HG03432 (cell line): ENCODE results near the gene FBXO8.

Experiments used
- ATAC-seq: cut with Tn5 transposase; IDR thresholded peaks from one replicate; pipeline ENCODE4 v1.9.1; 2021; ENCODE audit warnings: mild to moderate bottlenecking, moderate library complexity; ENCODE audit not compliant: unreplicated experiment

The FBXO8 gene

GRCh38 chr4:174286870-174287269 is 3.4 kb upstream of the FBXO8 start:
- no peak for ATAC-seq

DNA sequence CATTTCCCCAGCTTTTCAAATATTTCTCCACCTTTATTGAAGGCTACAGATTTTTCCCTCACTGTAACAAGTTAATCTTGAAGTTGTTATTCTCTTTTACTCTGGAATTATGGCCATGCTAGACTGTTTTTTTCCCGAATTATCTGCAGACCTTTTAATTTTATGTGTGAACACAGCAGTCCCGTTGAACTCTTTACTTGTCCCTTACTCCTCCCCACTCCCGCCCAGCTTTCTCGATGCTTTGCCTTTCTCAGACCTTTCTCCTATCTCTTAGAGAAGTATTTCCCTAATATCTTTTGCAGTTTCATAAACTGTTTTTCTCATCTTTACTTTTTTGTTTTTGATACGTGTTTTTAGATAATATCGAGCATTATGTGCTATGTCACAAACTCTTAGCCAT is 1.0 kb upstream of the FBXO8 start:
- no peak for ATAC-seq

GRCh38 chr4:174282836-174283506 is 496 bp downstream of the FBXO8 start:
- peak; percentile 97 for ATAC-seq

GRCh38 chr4:174281901-174282300 is 1.6 kb downstream of the FBXO8 start:
- no peak for ATAC-seq

DNA sequence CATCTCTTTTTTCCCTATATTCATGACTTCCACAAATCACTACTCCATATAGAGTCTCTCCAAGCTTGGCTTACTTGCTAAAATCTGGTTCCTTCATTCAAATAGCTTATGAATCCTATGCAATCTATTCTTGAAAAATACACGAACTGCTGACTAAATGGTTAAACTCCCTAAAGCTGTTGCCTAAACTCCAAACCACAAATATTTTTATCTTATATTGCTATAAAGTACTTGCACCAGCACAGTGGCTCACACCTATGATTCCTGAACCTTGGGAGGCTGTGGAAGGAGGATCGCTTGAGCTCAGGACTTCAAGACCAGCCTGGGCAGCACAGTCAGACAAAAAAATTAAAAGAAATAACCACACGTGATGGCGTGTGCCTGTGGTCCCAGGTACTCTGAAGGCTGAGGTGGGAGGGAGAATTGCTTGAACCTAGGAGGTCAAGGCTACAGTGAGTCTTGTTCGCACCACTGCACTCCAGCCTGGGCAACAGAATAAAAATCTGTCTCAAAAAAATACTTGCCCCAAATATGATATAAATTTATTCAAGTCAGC is 2.2 kb downstream of the FBXO8 start:
- no peak for ATAC-seq

DNA sequence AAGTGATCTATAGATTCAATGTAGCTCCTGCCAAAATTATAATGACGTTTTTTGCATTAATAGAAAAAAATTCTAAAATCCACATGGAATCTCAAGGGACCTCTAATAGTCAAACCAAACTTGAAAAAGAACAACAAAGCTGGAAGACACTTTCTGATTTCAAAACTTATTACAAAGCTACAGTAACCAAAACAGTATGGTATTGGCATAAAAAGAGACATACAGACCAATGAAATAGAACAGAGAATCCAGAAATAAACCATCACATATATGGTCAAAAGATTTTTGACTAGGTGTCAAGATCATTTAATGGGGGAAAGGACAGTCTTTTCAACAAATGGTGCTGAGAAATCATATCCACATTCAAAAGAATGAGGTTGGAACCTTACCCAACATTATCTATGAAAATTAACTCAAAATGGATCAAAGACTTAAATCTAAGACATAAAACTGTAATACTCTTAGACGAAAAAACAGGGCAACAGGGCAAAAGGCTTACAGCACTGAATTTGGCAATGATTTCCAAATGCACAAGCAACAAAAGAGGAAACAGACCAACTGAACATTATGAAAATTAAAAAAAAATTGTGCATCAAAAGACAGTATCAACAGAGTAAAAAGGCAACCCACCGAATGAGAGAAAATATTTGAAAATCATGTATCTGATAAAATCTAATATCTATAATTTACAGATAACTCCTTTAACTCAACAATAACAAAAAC is 3.9 kb downstream of the FBXO8 start:
- ATAC-seq = no peak

DNA sequence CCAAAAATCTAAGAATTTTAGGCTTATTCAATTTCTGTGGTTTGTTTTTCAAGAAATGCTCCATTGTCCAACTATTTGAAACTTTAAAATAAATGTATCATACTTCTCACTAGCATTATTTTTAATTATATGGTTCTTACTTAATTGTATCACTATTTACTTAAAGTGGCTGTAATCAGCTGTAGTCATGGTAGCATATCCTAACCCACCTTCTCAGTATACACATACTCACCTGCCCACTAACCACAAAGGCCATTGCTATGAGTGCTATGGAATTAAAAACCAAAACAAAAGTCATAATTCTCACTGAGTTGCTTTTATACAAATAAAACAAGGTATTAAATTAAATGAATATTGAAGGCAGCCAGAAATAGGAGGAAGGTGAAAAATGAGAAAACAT is 5.0 kb downstream of the FBXO8 start:
- no peak for ATAC-seq

GRCh38 chr4:174277433-174277832 is 6.0 kb downstream of the FBXO8 start:
- ATAC-seq = no peak

- ATAC-seq = no peak
Observed at GRCh38 chr4:174275101-174275500, 8.4 kb downstream of the FBXO8 start.

GRCh38 chr4:174274436-174274835 is 9.0 kb downstream of the FBXO8 start:
- ATAC-seq = no peak

GRCh38 chr4:174273930-174274329 is 9.5 kb downstream of the FBXO8 start:
- no peak for ATAC-seq

- peak; percentile 45 for ATAC-seq
Observed at GRCh38 chr4:174266416-174266815, 17.1 kb downstream of the FBXO8 start.

DNA sequence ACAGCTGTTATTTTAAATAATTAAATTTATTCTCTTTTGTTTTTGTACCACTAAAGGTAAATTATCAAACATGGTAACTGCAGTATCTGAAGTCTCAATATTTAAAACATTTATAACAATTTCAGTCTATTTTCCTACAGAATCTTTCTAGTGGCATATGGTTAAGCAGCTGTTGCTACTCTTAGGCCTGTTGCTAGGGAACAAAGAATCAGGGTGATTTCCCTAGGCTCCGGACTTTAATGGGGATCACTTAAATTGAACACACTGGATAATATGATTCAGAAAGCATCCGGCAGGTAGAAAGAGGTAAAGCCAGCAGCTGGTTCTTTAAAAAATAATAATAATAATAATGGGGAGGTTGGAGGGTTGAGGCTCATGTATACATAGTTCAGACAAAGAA is 17.6 kb downstream of the FBXO8 start:
- ATAC-seq = peak; percentile 47

- ATAC-seq = no peak
Observed at GRCh38 chr4:174263445-174263736, 20.1 kb downstream of the FBXO8 start.

DNA sequence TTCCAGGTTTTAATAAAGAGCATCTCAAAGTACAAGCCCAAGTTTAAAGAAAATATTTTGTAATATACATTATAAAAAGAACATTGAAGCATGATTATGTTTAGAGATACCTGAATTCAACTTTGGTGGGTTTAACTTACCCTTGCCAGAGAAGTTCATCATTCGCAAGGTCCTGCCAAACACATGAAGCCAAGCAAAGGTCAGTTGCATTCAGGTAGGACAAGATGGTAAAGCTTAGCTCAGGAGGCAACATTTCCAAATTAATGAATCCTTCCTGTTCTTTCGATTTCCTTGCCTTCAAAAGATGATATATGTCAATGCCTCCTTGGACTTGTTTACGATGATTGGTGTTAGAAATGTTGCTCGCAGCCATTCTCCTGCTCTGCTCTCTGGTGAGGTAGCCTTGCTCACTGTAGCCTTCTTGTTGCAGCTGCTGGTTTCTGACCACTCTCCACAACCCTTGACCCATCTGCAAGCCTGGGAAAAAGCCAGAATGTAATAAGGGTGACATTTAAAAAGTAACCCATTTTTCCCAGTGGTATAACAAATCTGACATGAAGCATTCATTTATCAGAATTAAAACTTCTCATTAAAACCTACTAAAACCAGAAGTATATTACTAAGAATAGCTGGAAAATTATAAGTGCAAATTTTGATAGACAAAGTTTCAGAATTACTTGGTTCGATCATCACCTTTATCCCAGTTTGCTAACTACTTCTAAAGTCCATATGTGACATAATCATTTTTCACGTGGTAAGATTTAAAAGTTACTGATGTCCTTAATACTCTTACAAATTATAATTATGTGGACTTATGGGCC is 20.6 kb downstream of the FBXO8 start:
- ATAC-seq = no peak

- ATAC-seq = peak; percentile 48
Observed at GRCh38 chr4:174261432-174261831, 22.0 kb downstream of the FBXO8 start.

- ATAC-seq = peak; percentile 72
Observed at GRCh38 chr4:174260099-174260498, 23.4 kb downstream of the FBXO8 start.

GRCh38 chr4:174259580-174259979 is 23.9 kb downstream of the FBXO8 start:
- no peak for ATAC-seq

GRCh38 chr4:174256277-174256713 is 27.2 kb downstream of the FBXO8 start:
- no peak for ATAC-seq

- ATAC-seq = no peak
Observed at GRCh38 chr4:174255786-174256185, 27.7 kb downstream of the FBXO8 start.

GRCh38 chr4:174255374-174255773 is 28.1 kb downstream of the FBXO8 start:
- ATAC-seq = no peak

DNA sequence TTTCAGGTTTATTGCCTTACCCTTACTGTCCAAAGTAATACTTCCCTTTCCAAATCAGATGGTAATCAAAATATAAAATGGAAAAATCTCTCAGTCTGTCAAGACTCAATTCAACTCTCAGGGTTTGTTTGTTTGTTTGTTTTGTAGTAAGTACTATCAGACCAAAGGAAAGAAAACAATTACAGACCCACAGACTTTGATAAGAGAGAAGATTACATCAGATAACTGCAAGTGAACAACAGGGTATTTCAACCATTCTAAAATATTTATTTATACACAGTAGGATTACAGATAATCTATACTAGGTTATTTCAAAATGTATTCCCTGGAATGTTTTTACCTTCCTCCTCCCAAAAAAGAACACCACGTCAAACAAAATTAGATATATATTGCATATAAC is 28.9 kb downstream of the FBXO8 start:
- ATAC-seq = no peak
